SK-N-SH (cell line): ENCODE measurements around the gene ASTN2. TPM values are rescaled to one million over a fixed set of nuclear protein-coding genes. Genes with fewer than 3 reads are reported as not detected.

ENCODE experiments used
- CTCF ChIA-PET: fragments of 300-600, 350-600 bp; formaldehyde crosslinking; extraction: SDS; loops from one replicate; lab custom pipeline; 2021; lab: Yijun Ruan, JAX
- POLR2A ChIA-PET: fragments of 350-600 bp; sonication (Branson Sonifier 250); formaldehyde crosslinking; extraction: SDS; loops from one replicate; lab custom pipeline; 2020; ENCODE audit warnings: antibody characterized with exemption, inconsistent platforms; lab: Yijun Ruan, JAX
- DNase-seq: peaks from one replicate; pipeline ENCODE4 v3.0.0; 2012
- H2AFZ ChIP-seq: fragments of 200-600 bp; sonication (generic); 2 replicates; pipeline ENCODE4 v1.8.1; 2016; ENCODE audit warnings: antibody characterized with exemption, mild to moderate bottlenecking, low read depth
- H3F3A ChIP-seq: fragments of 200-600 bp; sonication (generic); replicated peaks from 2 replicates; pipeline ENCODE3; 2016; ENCODE audit warnings: antibody characterized with exemption, mild to moderate bottlenecking; ENCODE audit not compliant: insufficient read depth
- H3K27ac ChIP-seq, 2 experiments: fragments of 200-500 bp in 1 of 2; fragments of 200-600 bp in 1 of 2; sonication (Bioruptor generic) in 1 of 2; sonication (generic), shearing (Covaris generic) in 1 of 2; 2 replicates each; pipeline versions ENCODE4 v1.5.1 to v1.6.1; 2014 to 2016; ENCODE audit warnings: low read depth in 2 of 2, inconsistent platforms in 1 of 2, low read length in 1 of 2, mild to moderate bottlenecking in 1 of 2, mixed read lengths in 1 of 2
- H3K27me3 ChIP-seq: fragments of 200-600 bp; sonication (generic), shearing (Covaris generic); 2 replicates; pipeline ENCODE4 v1.6.1; 2016; ENCODE audit warnings: mixed run types; ENCODE audit not compliant: insufficient read depth
- H3K36me3 ChIP-seq, 2 experiments: fragments of 200-500 bp in 1 of 2; fragments of 200-600 bp in 1 of 2; sonication (Bioruptor generic) in 1 of 2; sonication (generic) in 1 of 2; replicated peaks in 1 of 2; 2 replicates each; pipeline versions ENCODE3 to v1.5.1; 2014 to 2016; ENCODE audit warnings: low read length in 1 of 2, mild to moderate bottlenecking in 1 of 2; ENCODE audit not compliant: insufficient read depth in 2 of 2, control insufficient read depth in 1 of 2
- H3K4me1 ChIP-seq, 2 experiments: fragments of 200-500 bp in 1 of 2; fragments of 200-600 bp in 1 of 2; sonication (Bioruptor generic) in 1 of 2; sonication (generic), shearing (Covaris generic) in 1 of 2; 2 replicates each; pipeline versions ENCODE4 v1.5.1 to v1.6.1; 2014 to 2016; ENCODE audit warnings: low read depth in 1 of 2, low read length in 1 of 2, mixed run types in 1 of 2; ENCODE audit not compliant: insufficient read depth in 2 of 2, control insufficient read depth in 1 of 2
- H3K4me2 ChIP-seq: fragments of 200-600 bp; sonication (generic), shearing (Covaris generic); 2 replicates; pipeline ENCODE4 v1.6.1; 2017; ENCODE audit warnings: mixed run types
- H3K4me3 ChIP-seq, 2 experiments: fragments of 200-500 bp in 1 of 2; fragments of 200-600 bp in 1 of 2; sonication (Bioruptor generic) in 1 of 2; sonication (generic), shearing (Covaris generic) in 1 of 2; 2 replicates each; pipeline versions ENCODE4 v1.5.1 to v1.8.1; 2014 to 2016; ENCODE audit warnings: low read depth in 2 of 2, inconsistent platforms in 1 of 2, low read length in 1 of 2, mild to moderate bottlenecking in 1 of 2, mixed read lengths in 1 of 2, moderate library complexity in 1 of 2
- H3K79me2 ChIP-seq: fragments of 200-600 bp; sonication (generic); 2 replicates; pipeline ENCODE4 v1.8.1; 2017; ENCODE audit warnings: mild to moderate bottlenecking; ENCODE audit not compliant: insufficient read depth
- H3K9ac ChIP-seq: fragments of 200-600 bp; sonication (generic); 2 replicates; pipeline ENCODE4 v1.6.1; 2017; ENCODE audit warnings: mixed run types
- H3K9me2 ChIP-seq: fragments of 200-600 bp; sonication (generic); 2 replicates; pipeline ENCODE4 v1.6.1; 2017; ENCODE audit warnings: mixed run types
- H3K9me3 ChIP-seq: fragments of 200-600 bp; sonication (generic); 2 replicates; pipeline ENCODE4 v1.6.1; 2017; ENCODE audit warnings: mixed run types, mild to moderate bottlenecking, moderate library complexity
- H4K20me1 ChIP-seq: fragments of 200-600 bp; sonication (generic); 2 replicates; pipeline ENCODE4 v1.6.1; 2017; ENCODE audit warnings: mild to moderate bottlenecking, mixed run types; ENCODE audit not compliant: insufficient read depth
- CHD2 ChIP-seq: fragments of 150-350 bp; IDR thresholded peaks from 2 replicates; pipeline ENCODE4 v1.6.1; 2018; ENCODE audit warnings: low read length; ENCODE audit not compliant: partially characterized antibody
- ELF1 ChIP-seq: IDR thresholded peaks from 2 replicates; pipeline ENCODE4 v1.4.0; 2012
- EP300 ChIP-seq, 2 experiments: IDR thresholded peaks; 2 replicates each; pipeline versions ENCODE4 v1.4.0 to v1.6.1; 2012; ENCODE audit warnings: borderline replicate concordance in 1 of 2, low read depth in 1 of 2, low read length in 1 of 2
- FOXJ3 ChIP-seq: sonication (generic); formaldehyde crosslinking; IDR thresholded peaks from 2 replicates; pipeline ENCODE4 v1.5.1; 2020; ENCODE audit warnings: mild to moderate bottlenecking, missing genetic modification reagents
- GATA2 ChIP-seq: sonication (generic); formaldehyde crosslinking; IDR thresholded peaks from 2 replicates; pipeline ENCODE4 v1.5.0; 2020; ENCODE audit warnings: mild to moderate bottlenecking, missing genetic modification reagents
- JUND ChIP-seq: IDR thresholded peaks from 2 replicates; pipeline ENCODE4 v1.4.0; 2012
- MXI1 ChIP-seq: IDR thresholded peaks from 2 replicates; pipeline ENCODE4 v1.6.1; 2012; ENCODE audit warnings: mild to moderate bottlenecking, low read depth, low read length, improper control_type of control experiment
- NFIC ChIP-seq: IDR thresholded peaks from 2 replicates; pipeline ENCODE4 v1.4.0; 2012; ENCODE audit warnings: borderline replicate concordance
- NRF1 ChIP-seq: IDR thresholded peaks from 2 replicates; pipeline ENCODE4 v1.6.1; 2012; ENCODE audit warnings: low read depth, mild to moderate bottlenecking, low read length
- RAD21 ChIP-seq: IDR thresholded peaks from 2 replicates; pipeline ENCODE4 v1.6.1; 2012; ENCODE audit warnings: mild to moderate bottlenecking, low read length
- SMC3 ChIP-seq: IDR thresholded peaks from 2 replicates; pipeline ENCODE4 v1.6.1; 2012; ENCODE audit warnings: low read depth, low read length, improper control_type of control experiment
- TAF1 ChIP-seq: IDR thresholded peaks from 2 replicates; pipeline ENCODE4 v1.6.1; 2012; ENCODE audit warnings: low read depth, mild to moderate bottlenecking, low read length, moderate library complexity, borderline replicate concordance
- TCF12 ChIP-seq: IDR thresholded peaks from 2 replicates; pipeline ENCODE4 v1.4.0; 2012
- TEAD4 ChIP-seq: IDR thresholded peaks from 2 replicates; pipeline ENCODE4 v1.4.0; 2012; ENCODE audit warnings: mild to moderate bottlenecking, borderline replicate concordance; ENCODE audit not compliant: insufficient read depth
- WGBS: methylation state at CpG from one replicate; pipeline ENCODE4 v1.1.6; 2017; ENCODE audit warnings: low lambda C conversion rate; 5-methylcytosine and 5-hydroxymethylcytosine counted together
- polyA plus RNA-seq, 3 experiments: library from polyadenylated mRNA; depleted of rRNA; stranded (reverse); fragments of >200 nt; gene quantifications; 2 replicates each; pipeline ENCODE4 v1.2.3, GENCODE V29; 2012
- TF ChIP-seq, protein P1 (sequence below): fragments of 150-350 bp; IDR thresholded peaks from 2 replicates; pipeline ENCODE4 v1.6.1; 2016; ENCODE audit warnings: mild to moderate bottlenecking, low read depth, low read length
- TF ChIP-seq, protein P2 (sequence below): fragments of 150-350 bp; IDR thresholded peaks from 2 replicates; pipeline ENCODE4 v1.6.1; 2017; ENCODE audit warnings: antibody characterized with exemption, low read length, low read depth, borderline replicate concordance
- TF ChIP-seq, protein P3 (sequence below): IDR thresholded peaks from 2 replicates; pipeline ENCODE4; 2012
- TF ChIP-seq, protein P4 (sequence below): fragments of 200-600 bp; sonication (generic); IDR thresholded peaks from 2 replicates; pipeline ENCODE4 v1.6.1; 2017; ENCODE audit warnings: antibody characterized with exemption, mild to moderate bottlenecking, moderate library complexity
- TF ChIP-seq, protein P5 (sequence below): IDR thresholded peaks from 2 replicates; pipeline ENCODE4 v1.4.0; 2012; ENCODE audit warnings: low read depth

The ASTN2 gene
- polyA plus RNA-seq, 1 of the 3 experiments (the other 2 are of a cell fraction): 6.6 TPM

DNA sequence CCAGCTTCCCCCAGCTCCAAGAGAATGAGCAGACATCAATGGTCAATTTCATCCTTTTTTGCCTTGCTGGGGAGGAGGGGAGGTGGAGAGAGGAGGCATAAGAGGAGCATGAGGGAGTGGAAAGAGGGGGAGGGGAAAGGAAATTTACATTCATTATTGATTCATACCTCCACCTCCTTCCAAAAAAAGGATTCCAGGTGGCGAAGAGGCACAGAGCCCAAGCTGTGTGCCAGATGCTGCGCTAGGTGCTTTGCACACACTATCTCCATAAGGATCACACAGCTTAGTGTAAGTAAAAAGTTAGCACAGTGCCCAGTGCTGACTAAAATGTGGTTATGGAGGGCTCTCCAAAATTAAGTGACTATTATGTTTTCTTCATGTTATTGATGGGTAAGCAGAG, 11.0 kb downstream of the ASTN2 start:
- H2AFZ ChIP-seq: no peak overlapping the region
- DNase-seq: no peak
- H3K36me3 ChIP-seq: peaks cover 0 to 7% of the 10 kb centered on the region in 2 experiments
- POLR2A ChIA-PET: interaction anchor here (0.6 to 2.7 kb wide), 12 partner anchors 10 to 287 kb away, joined by 3 to 31 read pairs (median 6); partner anchors contain the start of gene ASTN2
- no peak overlapping the region for H3K4me2 ChIP-seq
- H3K4me1 ChIP-seq: peaks cover 0 to 74% of the 10 kb centered on the region in 2 experiments; a peak in 2 of 4 replicates
- no peaks in the 10 kb centered on the region for H3K9me3 ChIP-seq
- WGBS: 29% methylated on average over 2 of the region's 2 CpGs
- H3K9me2 ChIP-seq: no peaks in the 10 kb centered on the region
- no peaks in the 10 kb centered on the region for H3K27me3 ChIP-seq
- CTCF ChIA-PET: interaction anchor here (0.7 to 7.5 kb wide), 11 partner anchors 9 to 666 kb away, joined by 3 to 52 read pairs (median 4); partner anchors contain the start of gene ASTN2
- no peaks in the 10 kb centered on the region for H3F3A ChIP-seq
- peak in 1 of 2 experiments; percentile 13; a peak in 1 of 4 replicates for TF ChIP-seq EP300 (IDR thresholded peaks at IDR 0.05; ENCODE audit: borderline replicate concordance in 1 of 2, low read depth in 1 of 2, low read length in 1 of 2)
- TF ChIP-seq, protein P1, sequence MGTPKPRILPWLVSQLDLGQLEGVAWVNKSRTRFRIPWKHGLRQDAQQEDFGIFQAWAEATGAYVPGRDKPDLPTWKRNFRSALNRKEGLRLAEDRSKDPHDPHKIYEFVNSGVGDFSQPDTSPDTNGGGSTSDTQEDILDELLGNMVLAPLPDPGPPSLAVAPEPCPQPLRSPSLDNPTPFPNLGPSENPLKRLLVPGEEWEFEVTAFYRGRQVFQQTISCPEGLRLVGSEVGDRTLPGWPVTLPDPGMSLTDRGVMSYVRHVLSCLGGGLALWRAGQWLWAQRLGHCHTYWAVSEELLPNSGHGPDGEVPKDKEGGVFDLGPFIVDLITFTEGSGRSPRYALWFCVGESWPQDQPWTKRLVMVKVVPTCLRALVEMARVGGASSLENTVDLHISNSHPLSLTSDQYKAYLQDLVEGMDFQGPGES: no peak
- peak; percentile 44; the same call in 1 of the 2 replicates for TF ChIP-seq GATA2 (CRISPR knock-in tag)
- no peak for TF ChIP-seq TEAD4
- H3K9ac ChIP-seq: no peak overlapping the region
- H3K79me2 ChIP-seq: no peaks in the 10 kb centered on the region
- no peaks in the 10 kb centered on the region for H4K20me1 ChIP-seq
- H3K27ac ChIP-seq: peak overlapping the region in 1 of 2 experiments; percentile 100; a peak in 2 of 4 replicates
- peak overlapping the region in 1 of 2 experiments; percentile 19; a peak in 1 of 4 replicates for H3K4me3 ChIP-seq

DNA sequence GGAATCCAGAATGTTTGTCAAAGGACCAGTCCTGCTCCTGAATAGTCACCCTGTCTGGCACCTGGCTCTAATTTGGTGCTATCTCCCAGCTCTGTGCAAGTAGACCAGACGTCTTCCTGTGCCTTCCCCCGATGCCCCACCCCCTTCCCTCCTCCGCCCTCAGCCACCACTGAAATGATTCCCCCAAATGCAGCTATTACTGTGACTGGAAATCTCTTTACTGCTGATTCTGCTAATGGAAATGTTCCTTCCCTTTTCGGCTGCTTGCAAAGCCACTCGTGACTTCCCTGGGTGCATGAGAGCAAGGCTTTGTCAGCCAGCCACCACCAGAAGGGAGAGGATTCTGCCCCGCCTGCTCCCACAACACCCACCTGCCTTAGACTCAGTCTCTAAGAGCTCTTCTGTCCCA, 11.4 kb downstream of the ASTN2 start:
- H3K36me3 ChIP-seq: peaks cover 0 to 7% of the 10 kb centered on the region in 2 experiments
- WGBS: 11% methylated on average over 6 of the region's 6 CpGs
- H3K4me1 ChIP-seq: peaks cover 0 to 72% of the 10 kb centered on the region in 2 experiments; a peak in 2 of 4 replicates
- H3K27me3 ChIP-seq: no peaks in the 10 kb centered on the region
- H3K9me3 ChIP-seq: no peaks in the 10 kb centered on the region
- H4K20me1 ChIP-seq: no peaks in the 10 kb centered on the region
- H3F3A ChIP-seq: no peaks in the 10 kb centered on the region
- no peaks in the 10 kb centered on the region for H3K79me2 ChIP-seq
- H3K9ac ChIP-seq: no peak overlapping the region
- no peak overlapping the region for H2AFZ ChIP-seq
- POLR2A ChIA-PET: interaction anchor here (0.6 to 2.7 kb wide), 13 partner anchors 10 to 286 kb away, joined by 3 to 31 read pairs (median 5); partner anchors contain the start of gene ASTN2
- peak overlapping the region in 1 of 2 experiments; percentile 100; a peak in 2 of 4 replicates for H3K27ac ChIP-seq
- no peaks in the 10 kb centered on the region for H3K9me2 ChIP-seq
- H3K4me3 ChIP-seq: peak overlapping the region in 1 of 2 experiments; percentile 19; a peak in 1 of 4 replicates
- H3K4me2 ChIP-seq: no peak overlapping the region
- TF ChIP-seq CHD2: peak; percentile 31
- no peak for TF ChIP-seq NFIC
- no peak for TF ChIP-seq MXI1
- no peak for TF ChIP-seq NRF1
- TF ChIP-seq, protein P2, sequence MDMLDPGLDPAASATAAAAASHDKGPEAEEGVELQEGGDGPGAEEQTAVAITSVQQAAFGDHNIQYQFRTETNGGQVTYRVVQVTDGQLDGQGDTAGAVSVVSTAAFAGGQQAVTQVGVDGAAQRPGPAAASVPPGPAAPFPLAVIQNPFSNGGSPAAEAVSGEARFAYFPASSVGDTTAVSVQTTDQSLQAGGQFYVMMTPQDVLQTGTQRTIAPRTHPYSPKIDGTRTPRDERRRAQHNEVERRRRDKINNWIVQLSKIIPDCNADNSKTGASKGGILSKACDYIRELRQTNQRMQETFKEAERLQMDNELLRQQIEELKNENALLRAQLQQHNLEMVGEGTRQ: no peak
- no peak for TF ChIP-seq FOXJ3 (CRISPR knock-in tag)
- no peak for TF ChIP-seq TCF12
- no peak for TF ChIP-seq SMC3
- TF ChIP-seq, protein P3, sequence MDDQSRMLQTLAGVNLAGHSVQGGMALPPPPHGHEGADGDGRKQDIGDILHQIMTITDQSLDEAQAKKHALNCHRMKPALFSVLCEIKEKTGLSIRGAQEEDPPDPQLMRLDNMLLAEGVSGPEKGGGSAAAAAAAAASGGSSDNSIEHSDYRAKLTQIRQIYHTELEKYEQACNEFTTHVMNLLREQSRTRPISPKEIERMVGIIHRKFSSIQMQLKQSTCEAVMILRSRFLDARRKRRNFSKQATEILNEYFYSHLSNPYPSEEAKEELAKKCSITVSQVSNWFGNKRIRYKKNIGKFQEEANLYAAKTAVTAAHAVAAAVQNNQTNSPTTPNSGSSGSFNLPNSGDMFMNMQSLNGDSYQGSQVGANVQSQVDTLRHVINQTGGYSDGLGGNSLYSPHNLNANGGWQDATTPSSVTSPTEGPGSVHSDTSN: no peak
- TF ChIP-seq JUND: no peak
- TF ChIP-seq EP300 (IDR thresholded peaks at IDR 0.05; ENCODE audit: borderline replicate concordance in 1 of 2, low read depth in 1 of 2, low read length in 1 of 2): peak in 1 of 2 experiments; percentile 65; a peak in 1 of 4 replicates
- TF ChIP-seq RAD21: peak; percentile 3
- 0 out of 2 replicates have a peak, but pooled peaks have one; percentile 29 for TF ChIP-seq GATA2 (CRISPR knock-in tag)
- TF ChIP-seq ELF1: no peak
- TF ChIP-seq, protein P4, sequence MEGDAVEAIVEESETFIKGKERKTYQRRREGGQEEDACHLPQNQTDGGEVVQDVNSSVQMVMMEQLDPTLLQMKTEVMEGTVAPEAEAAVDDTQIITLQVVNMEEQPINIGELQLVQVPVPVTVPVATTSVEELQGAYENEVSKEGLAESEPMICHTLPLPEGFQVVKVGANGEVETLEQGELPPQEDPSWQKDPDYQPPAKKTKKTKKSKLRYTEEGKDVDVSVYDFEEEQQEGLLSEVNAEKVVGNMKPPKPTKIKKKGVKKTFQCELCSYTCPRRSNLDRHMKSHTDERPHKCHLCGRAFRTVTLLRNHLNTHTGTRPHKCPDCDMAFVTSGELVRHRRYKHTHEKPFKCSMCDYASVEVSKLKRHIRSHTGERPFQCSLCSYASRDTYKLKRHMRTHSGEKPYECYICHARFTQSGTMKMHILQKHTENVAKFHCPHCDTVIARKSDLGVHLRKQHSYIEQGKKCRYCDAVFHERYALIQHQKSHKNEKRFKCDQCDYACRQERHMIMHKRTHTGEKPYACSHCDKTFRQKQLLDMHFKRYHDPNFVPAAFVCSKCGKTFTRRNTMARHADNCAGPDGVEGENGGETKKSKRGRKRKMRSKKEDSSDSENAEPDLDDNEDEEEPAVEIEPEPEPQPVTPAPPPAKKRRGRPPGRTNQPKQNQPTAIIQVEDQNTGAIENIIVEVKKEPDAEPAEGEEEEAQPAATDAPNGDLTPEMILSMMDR: no peak
- no peak for TF ChIP-seq TAF1
- no peak for TF ChIP-seq TEAD4
- TF ChIP-seq, protein P5, sequence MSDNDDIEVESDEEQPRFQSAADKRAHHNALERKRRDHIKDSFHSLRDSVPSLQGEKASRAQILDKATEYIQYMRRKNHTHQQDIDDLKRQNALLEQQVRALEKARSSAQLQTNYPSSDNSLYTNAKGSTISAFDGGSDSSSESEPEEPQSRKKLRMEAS: no peak
- CTCF ChIA-PET: interaction anchor here (0.9 to 7.5 kb wide), 11 partner anchors 9 to 666 kb away, joined by 3 to 52 read pairs (median 4); partner anchors contain the start of gene ASTN2
- DNase-seq: peak; percentile 70
